HUES6 (cell line): ENCODE data around the gene DDAH1.
"Not testable (repeated sequence)": the region's sequence is repeated elsewhere in the genome, so short reads cannot be mapped to it uniquely, and the experiment has no call there.

ENCODE experiments used
- H3K27ac ChIP-seq: 2 replicates; pipeline ENCODE4 v1.7.0; 2013; ENCODE audit warnings: low read depth, mild to moderate bottlenecking, low read length, inconsistent platforms
- H3K27me3 ChIP-seq: 2 replicates; pipeline ENCODE4 v1.6.1; 2013; ENCODE audit warnings: low read length; ENCODE audit not compliant: control insufficient read depth, insufficient read depth
- H3K36me3 ChIP-seq: 2 replicates; pipeline ENCODE4 v1.6.1; 2013; ENCODE audit warnings: low read length; ENCODE audit not compliant: control insufficient read depth, insufficient read depth
- H3K4me1 ChIP-seq: 2 replicates; pipeline ENCODE4 v1.6.1; 2013; ENCODE audit warnings: low read length; ENCODE audit not compliant: control insufficient read depth, insufficient read depth
- H3K4me3 ChIP-seq: 2 replicates; pipeline ENCODE4 v1.5.1; 2013; ENCODE audit warnings: low read depth, low read length
- H3K9ac ChIP-seq: one replicate; pipeline ENCODE4 v1.6.1; 2013; ENCODE audit warnings: mild to moderate bottlenecking, low read length
- H3K9me3 ChIP-seq: 2 replicates; pipeline ENCODE4 v1.6.1; 2013; ENCODE audit warnings: low read depth, low read length; ENCODE audit not compliant: control insufficient read depth, insufficient read depth

DDAH1 gene

DNA sequence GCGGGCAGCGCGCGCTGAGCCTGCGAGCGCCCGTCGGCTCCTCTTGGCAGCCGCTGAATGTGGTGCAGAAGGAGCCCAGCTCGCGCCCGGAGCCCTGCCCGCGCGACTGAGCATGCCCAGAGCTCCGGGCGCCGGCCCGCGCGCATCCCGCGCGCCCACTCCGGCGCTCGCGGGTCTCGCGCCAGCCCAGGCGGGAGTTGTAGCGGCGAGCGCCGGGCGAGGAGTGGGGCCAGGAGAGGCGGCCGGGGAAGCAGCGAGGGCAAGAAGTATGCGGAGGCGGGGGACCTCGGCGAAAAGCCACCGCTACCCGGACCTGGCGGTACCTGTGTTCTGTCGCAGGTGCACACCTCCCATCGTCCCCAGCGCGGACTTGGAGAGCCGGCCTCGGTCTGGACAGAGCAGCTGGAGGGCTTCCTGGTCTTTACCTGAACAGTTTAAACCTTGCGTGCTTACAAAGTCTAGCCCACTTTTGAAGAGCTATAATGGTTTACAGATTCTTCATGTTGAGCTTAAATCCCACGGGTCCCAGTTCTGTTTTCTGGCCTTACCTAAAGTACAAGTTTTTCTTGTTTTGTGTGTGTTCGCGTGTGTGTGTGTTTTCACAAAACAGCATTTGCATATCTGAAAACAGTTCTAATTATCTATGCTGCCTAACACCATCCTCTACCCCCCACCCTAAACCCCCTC is at the start of gene DDAH1:
Gene DDAH1 (minus strand): TSS at position 61 of the 687 bp plus-strand sequence. CDS start 114 bp downstream, outside the sequence.
- Histone ChIP-seq H3K36me3 (no peaks in the 10 kb centered on the region), H3K9me3 (no peaks in the 10 kb centered on the region), H3K27ac (no peak within 1 kb of the TSS), H3K27me3 (peaks cover 31% of the 10 kb centered on the region), H3K9ac (peak within 1 kb of the TSS; percentile 82), H3K4me3 (peak within 1 kb of the TSS; percentile 86), H3K4me1 (peaks cover 11% of the 10 kb centered on the region; the same call in 1 of the 2 replicates)

DNA sequence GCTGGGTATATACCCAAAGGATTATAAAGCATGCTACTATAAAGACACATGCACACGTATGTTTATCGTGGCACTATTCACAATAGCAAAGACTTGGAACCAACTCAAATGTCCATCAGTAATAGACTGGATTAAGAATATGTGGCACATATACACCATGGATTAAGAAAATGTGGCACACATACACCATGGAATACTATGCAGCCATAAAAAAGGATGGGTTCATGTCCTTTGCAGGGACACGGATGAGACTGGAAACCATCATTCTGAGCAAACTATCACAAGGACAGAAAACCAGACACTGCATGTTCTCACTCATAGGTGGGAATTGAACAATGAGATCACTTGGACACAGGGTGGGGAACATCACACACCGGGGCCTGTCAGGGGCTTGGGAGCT is 49.0 kb upstream of the DDAH1 start:
- H3K27me3 ChIP-seq, H3K4me3 ChIP-seq, H3K4me1 ChIP-seq, H3K36me3 ChIP-seq, H3K27ac ChIP-seq, H3K9me3 ChIP-seq, H3K9ac ChIP-seq: not testable (repeated sequence)

DNA sequence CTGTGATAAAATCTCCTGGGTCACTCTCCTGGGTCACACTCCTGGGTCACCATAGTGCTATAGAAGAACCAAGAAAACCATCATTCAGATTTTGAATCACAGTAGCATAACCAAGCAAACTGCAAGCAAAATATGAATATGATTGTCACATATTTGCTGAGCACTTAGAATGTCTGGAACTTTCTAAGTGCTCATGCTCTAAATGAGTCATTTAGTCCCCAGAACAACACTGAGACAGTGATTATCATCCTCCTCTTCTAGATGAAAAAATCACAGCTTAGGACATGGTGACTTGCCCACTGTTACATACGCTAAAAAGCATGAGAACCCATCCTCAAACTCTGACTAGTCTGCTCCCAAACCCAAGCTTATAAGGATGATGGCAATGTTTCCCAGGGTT is 39.5 kb upstream of the DDAH1 start:
- no peaks in the 10 kb centered on the region for H3K27me3 ChIP-seq
- no peak overlapping the region for H3K4me3 ChIP-seq
- no peaks in the 10 kb centered on the region for H3K9me3 ChIP-seq
- no peaks in the 10 kb centered on the region for H3K36me3 ChIP-seq
- H3K9ac ChIP-seq: no peak overlapping the region
- no peak overlapping the region for H3K27ac ChIP-seq
- no peaks in the 10 kb centered on the region for H3K4me1 ChIP-seq

DNA sequence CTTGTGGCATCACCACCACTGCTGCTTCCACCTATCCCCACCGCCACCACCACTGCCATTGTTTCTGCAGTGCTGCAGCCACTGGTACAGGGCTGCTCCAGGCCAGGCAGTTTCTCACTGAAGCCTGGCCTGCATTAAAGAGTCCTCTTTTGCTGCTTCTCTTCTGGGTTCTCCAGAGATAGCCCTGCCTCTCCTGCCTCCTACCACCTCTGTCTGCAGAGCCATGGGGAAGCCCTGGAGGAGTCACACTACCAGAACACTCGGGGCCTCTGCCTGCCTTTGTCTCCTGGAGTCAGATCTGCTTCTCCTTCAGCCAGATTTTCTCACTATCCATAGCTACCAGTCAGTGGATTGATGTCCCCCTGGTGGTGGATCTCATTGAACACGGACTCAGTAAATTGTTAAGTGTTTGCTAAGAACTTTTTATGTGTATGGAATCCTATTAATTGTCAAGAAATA is 37.7 kb upstream of the DDAH1 start:
- Histone ChIP-seq H3K36me3 (no peaks in the 10 kb centered on the region), H3K4me3 (no peak overlapping the region), H3K27ac (no peak overlapping the region), H3K4me1 (no peaks in the 10 kb centered on the region), H3K9me3 (no peaks in the 10 kb centered on the region), H3K27me3 (no peaks in the 10 kb centered on the region), H3K9ac (no peak overlapping the region)

DNA sequence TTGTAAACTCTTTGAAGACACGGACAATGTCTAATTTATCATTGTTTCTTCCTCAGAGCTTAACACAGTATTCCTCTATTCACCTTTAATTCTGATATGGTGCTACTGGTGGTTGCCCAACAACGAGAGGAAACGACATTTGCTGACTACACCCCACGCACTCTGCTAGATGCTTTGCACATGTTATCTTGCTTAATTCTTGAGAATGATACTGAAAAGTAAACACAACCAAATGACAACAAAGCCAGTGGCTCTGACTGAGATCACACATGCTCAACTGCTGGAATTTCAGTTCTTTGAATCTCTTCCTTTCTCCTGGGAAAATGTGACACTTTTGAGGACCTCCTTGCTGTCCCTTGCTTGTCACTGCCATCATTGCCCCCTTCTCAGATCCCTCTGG is 37.2 kb upstream of the DDAH1 start:
- Histone ChIP-seq H3K27ac (no peak overlapping the region), H3K36me3 (no peaks in the 10 kb centered on the region), H3K4me3 (no peak overlapping the region), H3K27me3 (no peaks in the 10 kb centered on the region), H3K9me3 (no peaks in the 10 kb centered on the region), H3K9ac (no peak overlapping the region), H3K4me1 (no peaks in the 10 kb centered on the region)

DNA sequence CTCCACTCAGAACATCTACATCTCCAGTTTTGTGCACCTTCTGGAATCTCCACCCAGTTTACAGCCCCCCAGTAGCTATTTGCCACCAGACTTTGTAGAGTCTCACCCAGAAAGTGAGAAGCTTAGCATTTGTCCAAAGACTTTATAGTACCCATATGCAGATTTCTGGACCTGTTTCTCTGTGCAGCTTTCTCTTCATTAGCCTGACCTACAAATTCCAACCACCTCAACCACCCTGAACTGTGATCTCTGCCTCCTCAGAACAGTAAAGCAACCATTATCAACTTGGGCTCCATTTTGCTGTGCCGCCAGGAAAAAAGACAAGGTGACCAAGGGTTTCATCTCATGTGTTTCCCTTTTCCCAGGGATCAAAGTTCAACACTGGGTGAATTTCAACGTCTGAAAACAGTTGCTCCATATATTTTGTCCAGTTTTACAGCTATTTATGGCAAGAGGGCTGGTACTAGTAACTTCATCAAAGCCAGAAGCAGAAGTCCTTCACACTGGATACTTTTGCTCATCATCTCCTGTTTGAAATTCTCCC is 36.5 kb upstream of the DDAH1 start:
- Histone ChIP-seq H3K36me3 (no peaks in the 10 kb centered on the region), H3K4me1 (no peaks in the 10 kb centered on the region), H3K27ac (no peak overlapping the region), H3K9ac (no peak overlapping the region), H3K27me3 (no peaks in the 10 kb centered on the region), H3K9me3 (no peaks in the 10 kb centered on the region), H3K4me3 (no peak overlapping the region)

DNA sequence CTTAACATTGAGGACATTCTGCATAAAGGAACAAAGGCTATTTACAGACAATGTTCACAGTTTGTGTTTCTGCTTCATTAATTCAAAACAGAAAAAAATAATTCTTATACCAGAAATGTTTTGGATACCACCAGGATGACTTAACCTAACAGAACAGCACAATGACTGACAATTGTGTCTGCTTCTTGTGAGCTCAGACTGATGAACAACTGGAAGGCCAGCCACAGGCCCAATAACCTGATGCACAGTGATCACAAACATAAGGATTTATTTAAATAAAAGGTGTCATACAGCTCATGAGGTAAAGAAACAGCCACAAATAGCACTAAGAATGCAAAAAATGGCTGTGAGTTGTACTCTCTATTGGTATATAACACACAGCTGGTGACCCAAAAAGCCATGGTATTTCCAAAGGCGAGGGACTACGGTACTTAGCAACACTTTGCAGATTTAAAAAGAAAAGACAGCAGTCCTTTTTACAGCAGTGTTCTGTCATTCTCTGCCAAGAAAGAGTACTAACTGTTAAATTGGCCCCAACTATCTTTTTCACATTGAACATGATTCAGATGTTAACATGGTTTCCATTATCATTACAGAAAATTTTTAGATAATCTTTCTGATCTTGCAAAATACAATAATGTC is 32.1 kb upstream of the DDAH1 start:
- Histone ChIP-seq H3K9ac (no peak overlapping the region), H3K27ac (no peak overlapping the region), H3K27me3 (no peaks in the 10 kb centered on the region), H3K9me3 (no peaks in the 10 kb centered on the region), H3K4me3 (no peak overlapping the region), H3K36me3 (no peaks in the 10 kb centered on the region), H3K4me1 (peaks cover 6% of the 10 kb centered on the region; the same call in 1 of the 2 replicates)

DNA sequence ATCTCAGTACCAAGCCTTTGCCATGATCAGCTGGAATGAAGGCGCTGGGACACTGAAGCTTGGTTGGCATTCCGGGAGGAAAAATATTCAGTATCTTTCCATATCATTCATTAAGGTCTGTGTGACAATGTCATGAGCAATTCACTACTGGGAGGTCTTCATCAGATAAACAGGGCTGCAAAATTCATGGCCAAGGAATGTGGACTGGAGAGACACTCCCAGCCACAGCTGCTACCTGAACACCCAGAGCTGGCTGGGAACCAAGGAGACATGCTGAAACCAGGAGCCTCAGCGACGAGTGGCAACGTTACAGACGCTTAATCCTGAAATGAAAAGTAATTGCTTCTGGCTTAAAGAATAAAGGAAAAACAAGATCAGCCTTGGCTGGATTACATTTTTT is 30.6 kb upstream of the DDAH1 start:
- Histone ChIP-seq H3K27me3 (no peaks in the 10 kb centered on the region), H3K27ac (no peak overlapping the region), H3K9ac (no peak overlapping the region), H3K4me1 (peaks cover 6% of the 10 kb centered on the region; the same call in 1 of the 2 replicates), H3K4me3 (no peak overlapping the region), H3K9me3 (no peaks in the 10 kb centered on the region), H3K36me3 (no peaks in the 10 kb centered on the region)

DNA sequence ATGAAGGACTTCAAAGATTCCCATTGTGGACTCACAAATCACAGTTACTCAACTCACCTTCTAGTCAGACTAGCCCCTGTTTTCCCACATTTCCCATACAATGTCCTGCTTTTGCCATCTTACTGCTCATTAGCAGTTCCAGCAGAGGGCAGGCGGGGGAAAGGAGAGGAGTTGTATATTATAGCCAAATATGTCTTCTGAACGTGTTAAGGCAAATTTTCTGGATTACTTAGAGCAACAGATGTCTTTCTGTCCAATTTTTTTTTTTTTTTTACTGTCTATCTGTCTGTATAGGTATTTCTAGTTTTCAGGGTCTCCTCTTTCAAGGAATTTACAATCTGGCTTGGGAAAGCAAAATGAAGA is 29.9 kb upstream of the DDAH1 start:
- Histone ChIP-seq H3K4me1 (peaks cover 6% of the 10 kb centered on the region; the same call in 1 of the 2 replicates), H3K9me3 (no peaks in the 10 kb centered on the region), H3K27me3 (no peaks in the 10 kb centered on the region), H3K4me3 (no peak overlapping the region), H3K27ac (no peak overlapping the region), H3K36me3 (no peaks in the 10 kb centered on the region), H3K9ac (no peak overlapping the region)

DNA sequence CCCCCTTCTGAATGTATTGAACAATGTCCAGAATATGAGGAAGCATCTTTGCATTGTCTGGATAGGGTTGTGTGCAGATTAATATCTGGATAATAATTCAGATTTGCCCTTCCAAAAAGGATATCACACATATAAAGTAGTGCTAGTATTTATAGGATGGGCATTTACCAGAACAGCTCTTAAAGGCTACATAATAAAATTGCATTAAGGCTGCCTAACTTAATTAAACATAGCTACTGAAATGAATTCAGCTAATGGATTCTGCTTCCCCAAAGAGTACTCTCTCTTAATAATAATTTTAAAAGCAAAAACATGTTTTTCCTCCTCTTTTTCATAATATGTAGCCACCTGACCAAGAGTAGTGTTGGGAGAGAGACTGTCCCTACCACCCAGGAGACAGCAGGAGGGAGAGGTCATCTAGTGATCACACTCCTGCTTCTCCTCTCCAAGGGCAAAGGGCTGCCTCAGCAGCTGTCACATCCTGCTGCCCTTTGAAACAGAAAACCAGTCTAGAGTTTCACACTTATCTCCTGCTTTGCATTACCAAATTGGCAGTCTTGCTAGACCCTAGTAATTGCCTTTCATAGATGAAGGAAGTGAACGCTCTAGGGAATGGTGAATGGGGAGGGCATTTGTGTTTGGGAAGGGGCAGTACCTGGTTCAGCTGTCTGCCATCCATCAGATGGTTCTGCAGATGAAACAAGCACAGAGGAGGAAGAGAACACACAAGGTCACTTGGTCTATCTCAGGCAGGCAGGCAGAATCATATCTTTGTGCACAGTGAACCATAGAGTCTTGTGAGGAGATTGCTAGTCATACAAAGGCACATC is 29.3 kb upstream of the DDAH1 start:
- Histone ChIP-seq H3K4me3 (no peak overlapping the region), H3K27ac (no peak overlapping the region), H3K9me3 (no peaks in the 10 kb centered on the region), H3K4me1 (peaks cover 6% of the 10 kb centered on the region; the same call in 1 of the 2 replicates), H3K27me3 (no peaks in the 10 kb centered on the region), H3K9ac (no peak overlapping the region), H3K36me3 (no peaks in the 10 kb centered on the region)
